Embryonic facial prominence (tissue), 1 donor: Measurements from ENCODE around the gene TBL3.
"Not testable (repeated sequence)": the region's sequence is repeated elsewhere in the genome, so short reads cannot be mapped to it uniquely, and the experiment has no call there.

Experiments used
- DNase-seq: peaks from one replicate; pipeline ENCODE4 v3.0.0-alpha.2; 2016; ENCODE audit errors: extremely low spot score

Gene TBL3

DNA sequence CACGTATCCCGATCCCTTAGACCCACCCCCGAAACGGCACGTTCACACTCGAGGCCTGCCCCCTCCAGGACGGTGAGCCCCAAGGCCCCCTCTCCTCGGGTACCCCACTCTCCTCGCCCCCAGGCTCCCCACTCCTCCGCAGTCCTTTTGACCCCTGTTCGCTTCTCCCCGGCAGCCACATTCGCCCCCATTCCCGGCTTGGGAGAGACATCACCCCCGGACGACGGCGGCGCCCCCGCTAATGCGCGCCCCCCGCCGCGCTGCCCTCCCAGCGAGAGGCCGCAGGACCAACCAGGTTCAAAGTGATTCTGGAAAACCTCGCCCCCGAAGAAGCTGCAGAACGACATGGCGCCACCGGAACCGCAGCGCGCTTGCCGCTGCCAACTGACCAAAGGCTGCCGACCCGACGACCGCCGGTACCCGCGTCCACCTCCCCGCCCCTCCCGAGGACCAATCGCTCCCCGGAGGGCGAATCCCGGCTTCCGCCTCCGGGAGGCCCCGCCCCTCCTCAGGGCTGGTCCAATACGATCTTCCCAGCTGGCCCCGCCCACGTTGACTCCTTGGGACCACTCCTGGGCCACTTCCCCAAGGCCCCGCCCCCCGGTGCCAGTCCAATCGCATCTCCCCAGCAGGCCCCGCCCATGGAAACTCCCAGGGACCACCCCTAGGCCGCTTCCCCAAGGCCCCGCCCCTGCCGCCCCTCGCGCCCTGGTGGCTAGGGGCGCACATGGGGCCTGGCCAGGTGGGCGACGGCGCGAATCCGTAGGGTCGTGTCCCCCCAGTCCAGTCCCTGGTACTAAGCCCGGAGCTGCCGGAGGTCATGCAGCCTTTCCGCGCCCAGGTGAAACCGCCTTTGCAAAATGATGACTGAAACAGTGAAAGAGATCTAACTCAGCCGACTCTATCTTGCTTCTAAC is 28.8 kb upstream of the TBL3 start, which contains the start of gene MSRB1:
Gene MSRB1 (minus strand): TSS at position 390 of the 917 bp plus-strand sequence. CDS start 43 bp downstream, at position 347.
- DNase-seq: peak; percentile 94

DNA sequence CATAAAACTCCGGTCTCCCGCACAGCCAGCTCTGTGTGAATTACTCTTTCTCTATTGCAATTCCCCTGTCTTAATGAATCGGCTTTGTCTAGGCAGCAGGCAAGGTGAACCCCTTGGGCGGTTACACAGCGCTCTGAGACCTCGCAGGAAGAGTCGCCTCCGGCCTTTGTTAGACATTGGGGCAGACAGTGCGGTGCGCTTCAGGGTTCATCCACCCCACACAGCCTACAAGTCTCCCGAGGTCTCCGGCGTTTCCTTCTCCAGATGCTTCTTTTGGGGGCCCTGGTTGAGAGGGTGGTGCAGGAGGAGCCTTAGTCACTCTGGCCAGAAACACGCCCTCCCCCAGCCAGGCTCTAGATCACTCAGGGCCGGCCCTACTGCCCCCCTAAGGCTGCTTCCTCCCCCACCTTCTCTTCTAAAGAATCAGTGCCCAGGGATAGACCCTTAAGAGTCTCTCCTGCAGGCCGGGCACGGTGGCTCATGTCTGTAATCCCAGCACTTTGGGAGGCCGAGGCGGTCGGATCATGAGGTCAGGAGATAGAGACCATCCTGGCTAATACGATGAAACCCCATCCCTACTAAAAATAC is 27.1 kb upstream of the TBL3 start:
- no peak for DNase-seq

DNA sequence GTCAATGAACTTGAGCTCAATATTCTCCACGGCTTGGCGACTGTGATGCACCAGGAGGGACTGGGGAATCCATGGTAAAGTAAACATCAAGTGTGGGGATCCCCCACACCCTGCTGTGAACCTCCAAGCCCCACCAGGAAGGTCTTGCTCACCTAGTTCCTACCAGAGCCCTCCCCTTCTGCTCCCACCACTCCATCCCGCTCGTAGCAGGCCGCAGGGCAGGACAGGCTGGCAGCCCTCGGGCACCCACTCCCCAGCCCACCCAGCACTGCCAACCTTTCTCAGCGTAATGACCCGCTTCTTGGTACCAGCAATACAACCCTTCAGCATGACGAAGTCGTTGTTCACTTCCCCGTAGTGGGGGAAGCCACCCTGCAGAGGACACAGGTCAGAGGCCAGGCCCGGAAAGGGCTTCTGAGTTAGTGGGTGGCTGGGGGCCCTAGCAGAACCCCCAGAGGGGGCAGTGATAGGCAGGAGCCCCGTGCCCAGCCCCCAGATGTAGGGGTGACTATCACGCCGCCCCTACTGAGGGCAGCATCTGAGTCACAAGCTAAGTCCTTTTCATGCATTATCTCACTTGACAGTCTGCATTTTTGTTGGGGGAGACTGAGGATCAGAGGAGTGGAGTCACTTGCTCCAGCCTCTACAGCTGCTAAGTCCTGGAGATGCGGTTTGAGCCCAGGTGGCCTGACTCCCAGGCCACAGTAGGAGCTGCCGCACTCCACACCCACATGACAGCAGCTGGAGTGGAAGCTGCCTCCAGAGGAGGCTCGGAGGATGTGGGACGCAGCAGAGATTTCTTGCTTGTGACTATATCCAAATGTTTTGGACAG is 26.1 kb upstream of the TBL3 start:
- no peak for DNase-seq

DNA sequence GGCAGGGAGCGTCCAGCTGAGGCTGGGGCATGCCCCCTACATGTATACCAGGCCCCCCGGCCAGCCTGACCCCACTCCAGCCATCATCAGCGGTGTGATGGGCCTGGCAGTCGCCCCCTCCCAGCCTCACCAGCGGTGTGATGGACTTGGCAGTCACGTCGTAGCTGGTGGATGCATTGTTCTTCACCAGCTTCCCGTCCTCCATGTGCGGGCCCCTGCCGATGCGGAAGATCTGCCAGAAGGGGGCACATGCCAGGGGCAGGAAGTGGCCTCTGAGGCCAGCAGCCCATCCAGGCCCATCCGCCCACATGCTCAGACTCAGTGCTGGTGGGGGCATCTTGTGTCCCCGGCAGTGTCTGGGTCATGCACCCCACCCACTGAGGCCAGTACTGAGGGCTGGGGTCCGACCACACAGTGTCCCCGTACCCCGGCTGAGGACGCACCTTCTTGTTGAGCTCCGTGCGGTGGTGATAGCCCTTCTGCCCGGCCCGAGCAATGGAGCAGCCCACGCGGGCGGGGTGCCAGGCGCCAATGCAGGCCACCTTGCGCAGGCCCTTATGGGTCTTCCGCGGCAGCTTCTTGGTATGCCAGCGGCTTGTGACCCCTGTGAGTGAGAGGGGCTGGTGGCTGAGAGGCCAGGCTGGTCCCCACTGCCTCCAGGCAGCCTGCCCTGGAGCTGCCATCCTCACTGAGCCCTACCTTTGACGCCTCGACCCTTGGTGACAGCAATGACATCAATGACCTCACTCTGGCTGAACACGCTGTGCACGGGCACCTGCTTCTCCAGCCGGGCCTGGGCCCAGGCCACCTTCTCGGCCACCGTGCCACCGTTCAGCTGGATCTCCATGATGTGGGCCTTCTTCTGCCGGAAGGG is 25.1 kb upstream of the TBL3 start:
- no peak for DNase-seq

DNA sequence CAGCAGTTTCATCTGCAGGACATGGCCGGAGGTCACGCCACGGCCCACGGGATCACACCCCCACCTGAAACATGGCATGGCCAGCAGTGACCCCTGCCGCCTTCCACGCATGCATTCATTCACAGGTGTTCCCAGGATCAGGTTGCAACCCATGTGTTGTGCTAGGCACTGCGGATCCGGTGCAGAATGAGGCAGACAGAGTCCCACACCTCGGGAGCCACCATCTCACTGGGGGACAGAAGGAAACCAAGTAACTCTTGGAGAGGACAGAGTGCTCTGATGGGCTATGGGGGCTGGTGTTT is 24.5 kb upstream of the TBL3 start:
- no peak for DNase-seq

DNA sequence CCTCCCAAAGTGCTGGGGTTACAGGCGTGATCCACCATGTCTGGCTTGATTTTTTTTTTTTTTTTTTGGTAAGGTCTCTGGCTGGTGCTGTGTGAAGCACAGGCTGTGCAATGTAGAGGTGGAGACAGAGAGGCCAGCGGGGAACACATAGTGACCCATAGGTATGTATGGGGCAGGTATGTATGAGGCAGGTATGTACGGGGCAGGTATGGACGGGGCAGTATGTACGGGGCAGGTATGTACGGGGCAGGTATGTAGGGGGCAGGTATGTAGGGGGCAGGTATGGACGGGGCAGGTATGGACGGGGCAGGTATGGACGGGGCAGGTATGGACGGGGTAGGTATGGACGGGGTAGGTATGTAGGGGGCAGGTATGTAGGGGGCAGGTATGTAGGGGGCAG is 22.3 kb upstream of the TBL3 start:
- DNase-seq: no peak

DNA sequence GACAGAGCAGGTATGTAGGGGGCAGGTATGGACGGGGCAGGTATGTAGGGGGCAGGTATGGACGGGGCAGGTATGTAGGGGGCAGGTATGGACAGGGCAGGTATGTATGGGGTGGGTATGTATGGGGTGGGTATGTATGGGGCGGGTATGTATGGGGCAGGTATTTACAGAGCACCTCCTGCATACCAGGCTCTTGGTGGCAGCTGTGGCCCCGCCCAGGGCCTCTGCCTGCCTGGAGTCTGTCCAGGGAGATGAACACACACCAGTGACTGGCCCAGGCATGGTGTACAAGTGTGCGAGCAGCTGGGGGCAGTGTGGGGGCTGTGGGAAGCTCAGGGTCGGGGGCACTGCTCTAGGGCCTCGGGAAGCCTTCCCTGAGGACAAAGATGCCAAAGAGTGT is 21.8 kb upstream of the TBL3 start:
- no peak for DNase-seq

DNA sequence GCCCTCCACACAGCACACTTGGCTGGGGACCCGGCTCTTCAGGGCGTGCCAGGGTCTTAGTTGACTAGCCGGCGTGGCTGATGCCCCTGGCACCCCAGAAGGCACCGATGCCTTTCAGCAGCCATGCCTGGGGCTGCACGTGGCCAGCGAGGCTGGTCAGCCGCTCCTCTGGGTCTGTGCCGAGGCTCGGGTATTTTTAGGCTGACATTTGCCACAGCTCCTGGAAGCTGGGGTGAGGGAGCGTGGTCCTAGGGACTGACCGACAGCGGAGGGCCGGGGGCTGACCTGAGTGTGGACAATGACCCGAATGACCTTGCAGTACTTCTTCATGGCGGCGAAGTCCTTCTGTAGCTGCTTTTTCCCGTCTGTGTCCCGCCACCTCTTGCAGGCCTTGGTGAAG is 21.3 kb upstream of the TBL3 start:
- no peak for DNase-seq

DNA sequence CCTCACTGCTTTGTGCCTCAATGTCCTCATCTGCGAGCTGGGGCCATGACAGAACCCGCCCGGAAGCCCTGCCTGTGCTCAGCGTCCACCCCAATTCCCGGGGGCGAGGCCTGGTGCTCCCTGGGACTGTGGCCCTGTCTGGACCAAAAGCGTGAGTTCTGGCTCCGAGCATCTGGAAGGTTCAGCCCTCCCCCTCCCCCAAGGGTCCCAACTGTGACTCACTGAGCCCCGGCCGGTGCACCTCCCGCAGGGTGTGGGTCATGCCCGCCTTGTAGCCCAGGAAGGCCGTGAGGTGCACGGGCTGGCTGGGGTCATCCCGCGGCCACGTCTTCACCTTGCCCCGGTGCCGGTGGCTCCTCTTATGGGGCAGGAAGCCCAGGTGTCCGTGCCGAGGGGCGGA is 18.1 kb upstream of the TBL3 start:
- no peak for DNase-seq

DNA sequence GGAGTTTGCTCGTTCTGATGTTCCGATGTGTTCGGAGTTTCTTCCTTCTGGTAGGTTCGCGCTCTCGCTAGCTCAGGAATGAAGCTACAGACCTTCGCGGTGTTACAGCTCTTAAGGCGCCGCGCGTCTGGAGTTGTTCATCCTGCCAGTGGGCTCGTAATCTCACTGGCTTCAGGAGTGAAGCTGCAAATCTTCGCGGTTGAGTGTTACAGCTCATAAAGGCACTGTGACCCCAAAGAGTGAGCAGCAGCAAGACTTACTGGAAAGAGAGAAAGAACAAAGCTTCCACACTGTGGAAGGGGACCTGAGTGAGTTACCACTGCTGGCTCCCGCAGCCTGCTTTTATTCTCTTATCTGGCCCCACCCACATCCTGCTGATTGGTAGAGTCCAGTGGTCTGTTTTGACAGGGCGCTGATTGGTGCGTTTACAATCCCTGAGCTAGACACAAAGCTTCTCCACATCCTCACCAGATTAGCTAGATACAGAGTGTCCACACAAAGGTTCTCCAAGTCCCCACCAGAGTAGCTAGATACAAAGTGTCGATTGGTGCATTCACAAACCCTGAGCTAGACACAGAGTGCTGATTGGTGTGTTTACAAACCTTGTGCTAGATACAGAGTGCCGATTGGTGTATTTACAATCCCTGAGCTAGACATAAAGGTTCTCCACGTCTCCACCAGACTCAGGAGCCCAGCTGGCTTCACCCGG is 14.3 kb upstream of the TBL3 start:
- DNase-seq: not testable (repeated sequence)

DNA sequence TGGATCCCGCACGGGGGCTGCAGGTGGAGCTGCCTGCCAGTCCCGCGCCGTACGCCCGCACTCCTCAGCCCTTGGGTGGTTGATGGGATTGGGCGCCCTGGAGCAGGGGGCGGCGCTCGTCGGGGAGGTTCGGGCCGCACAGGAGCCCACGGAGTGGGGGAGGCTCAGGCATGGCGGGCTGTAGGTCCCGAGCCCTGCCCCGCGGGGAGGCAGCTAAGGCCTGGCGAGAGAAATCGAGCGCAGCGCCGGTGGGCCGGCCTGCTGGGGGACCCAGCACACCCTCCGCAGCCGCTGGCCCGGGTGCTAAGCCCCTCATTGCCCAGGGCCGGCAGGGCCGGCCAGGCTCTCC is 13.7 kb upstream of the TBL3 start:
- not testable (repeated sequence) for DNase-seq

DNA sequence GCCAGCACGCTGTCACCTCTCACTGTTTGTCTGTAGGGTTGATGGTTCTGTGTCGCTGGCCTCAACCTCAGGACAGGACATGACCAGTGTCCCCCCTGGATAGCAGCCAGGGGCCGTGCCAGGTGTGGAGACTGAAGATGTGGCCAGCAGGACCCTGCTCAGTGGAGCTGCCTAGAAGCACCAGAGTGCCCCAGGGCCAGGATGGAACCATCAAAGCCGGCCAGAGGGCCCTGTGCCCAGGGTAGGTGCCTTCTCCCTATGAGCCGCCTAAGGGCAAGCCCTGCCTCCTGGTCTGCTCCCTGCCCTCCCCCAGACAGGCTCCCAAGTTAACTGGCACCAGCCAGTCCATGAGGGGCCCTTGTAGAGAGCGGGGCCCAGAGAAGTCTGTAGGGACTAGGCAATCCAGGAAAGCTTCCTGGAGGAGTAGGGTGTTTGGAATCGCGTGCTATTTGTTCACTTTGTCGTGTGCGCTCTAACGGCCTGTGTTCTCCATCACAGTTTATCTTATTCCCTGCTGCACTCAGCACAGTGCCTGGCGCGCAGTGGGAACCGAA is 13.1 kb upstream of the TBL3 start:
- no peak for DNase-seq

DNA sequence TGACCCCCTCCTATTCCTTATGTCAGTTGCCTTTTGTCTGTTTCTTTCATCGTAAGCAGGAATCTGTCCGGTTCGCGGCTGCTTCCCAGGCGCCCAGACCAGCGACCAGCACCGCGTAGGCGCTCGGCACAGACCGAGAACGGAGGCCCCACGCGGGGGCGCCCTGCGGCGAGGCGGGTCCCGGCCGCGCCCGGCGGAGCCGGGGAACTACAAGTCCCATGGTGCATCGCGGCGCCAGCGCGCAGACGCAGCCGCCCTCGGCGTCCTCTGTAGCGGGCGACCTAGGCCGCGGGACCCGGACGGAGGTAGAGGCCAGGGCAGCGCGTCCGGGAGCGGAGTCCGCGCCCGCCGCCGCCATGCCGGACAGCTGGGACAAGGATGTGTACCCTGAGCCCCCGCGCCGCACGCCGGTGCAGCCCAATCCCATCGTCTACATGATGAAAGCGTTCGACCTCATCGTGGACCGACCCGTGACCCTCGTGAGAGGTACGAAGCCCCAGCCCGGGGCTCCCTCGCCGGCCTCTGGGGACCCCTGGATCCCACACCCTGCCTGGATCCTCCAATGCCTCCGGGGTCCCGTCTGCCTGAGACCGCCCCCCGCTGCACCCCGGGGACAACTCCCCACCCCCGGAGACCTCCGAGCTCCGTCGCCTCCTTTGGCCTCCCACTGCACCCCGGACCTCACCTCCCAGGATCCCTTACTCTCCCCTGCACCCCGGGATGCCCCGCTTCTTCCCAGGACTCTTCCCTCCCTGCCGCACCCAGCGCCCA is 12.4 kb upstream of the TBL3 start, which contains the start of gene NDUFB10:
Gene NDUFB10 (plus strand): TSS at position 270 of the 771 bp plus-strand sequence. CDS start 87 bp downstream, at position 357.
- peak; percentile 55 for DNase-seq

DNA sequence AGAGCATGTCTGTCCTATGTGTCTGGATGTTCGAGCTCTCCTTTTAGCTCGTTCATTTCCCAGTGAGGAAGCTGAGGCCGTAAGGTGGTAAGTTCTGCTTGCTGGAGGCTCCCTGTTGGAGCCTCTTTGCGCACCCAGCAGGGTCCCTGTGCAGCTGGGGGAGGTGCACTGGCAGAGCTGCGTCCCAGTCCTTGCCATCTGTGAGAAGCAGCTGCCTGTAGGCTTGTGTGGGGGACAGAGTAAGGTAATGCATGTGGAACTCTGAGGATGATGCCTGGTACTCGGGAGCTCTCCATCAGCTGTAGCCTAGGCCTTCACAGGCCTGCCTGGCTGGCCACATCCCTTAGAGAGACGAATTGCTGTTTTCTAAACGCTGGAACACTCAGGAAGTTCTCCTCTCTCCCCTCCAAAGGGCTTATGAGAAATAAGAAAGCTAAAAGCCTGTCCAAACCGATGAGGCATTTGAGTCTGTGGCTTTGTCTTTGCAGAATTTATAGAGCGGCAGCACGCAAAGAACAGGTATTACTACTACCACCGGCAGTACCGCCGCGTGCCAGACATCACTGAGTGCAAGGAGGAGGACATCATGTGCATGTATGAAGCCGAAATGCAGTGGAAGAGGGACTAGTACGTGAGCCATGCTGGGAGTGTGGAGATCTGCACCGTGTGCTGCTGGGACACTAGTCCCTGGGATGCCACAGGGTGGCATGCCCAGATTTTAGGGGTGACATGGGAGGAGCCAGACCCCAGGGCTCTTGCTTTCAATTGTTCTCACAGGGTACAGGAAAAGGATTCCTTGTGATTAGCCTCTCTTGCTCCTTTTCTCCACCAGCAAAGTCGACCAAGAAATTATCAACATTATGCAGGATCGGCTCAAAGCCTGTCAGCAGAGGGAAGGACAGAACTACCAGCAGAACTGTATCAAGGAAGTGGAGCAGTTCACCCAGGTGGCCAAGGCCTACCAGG is 10.9 kb upstream of the TBL3 start:
- DNase-seq: no peak

DNA sequence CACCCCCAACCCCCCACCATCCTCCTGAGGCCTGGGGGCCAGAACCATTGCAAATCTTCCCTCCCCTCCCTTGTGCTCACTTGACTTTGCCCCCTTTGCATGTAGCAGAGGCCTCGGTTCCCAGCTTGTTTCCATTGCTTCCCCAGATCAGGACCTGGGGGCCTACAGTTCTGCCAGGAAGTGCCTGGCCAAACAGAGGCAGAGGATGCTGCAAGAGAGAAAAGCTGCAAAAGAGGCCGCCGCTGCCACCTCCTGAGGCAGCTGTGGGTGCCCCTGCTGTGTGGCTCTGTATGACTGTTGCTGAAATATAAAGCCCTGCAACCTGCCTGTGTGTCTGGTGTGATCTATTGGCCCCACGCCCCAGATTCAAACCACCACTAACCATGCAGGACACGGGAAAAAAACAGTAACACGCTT is 10.2 kb upstream of the TBL3 start:
- no peak for DNase-seq

DNA sequence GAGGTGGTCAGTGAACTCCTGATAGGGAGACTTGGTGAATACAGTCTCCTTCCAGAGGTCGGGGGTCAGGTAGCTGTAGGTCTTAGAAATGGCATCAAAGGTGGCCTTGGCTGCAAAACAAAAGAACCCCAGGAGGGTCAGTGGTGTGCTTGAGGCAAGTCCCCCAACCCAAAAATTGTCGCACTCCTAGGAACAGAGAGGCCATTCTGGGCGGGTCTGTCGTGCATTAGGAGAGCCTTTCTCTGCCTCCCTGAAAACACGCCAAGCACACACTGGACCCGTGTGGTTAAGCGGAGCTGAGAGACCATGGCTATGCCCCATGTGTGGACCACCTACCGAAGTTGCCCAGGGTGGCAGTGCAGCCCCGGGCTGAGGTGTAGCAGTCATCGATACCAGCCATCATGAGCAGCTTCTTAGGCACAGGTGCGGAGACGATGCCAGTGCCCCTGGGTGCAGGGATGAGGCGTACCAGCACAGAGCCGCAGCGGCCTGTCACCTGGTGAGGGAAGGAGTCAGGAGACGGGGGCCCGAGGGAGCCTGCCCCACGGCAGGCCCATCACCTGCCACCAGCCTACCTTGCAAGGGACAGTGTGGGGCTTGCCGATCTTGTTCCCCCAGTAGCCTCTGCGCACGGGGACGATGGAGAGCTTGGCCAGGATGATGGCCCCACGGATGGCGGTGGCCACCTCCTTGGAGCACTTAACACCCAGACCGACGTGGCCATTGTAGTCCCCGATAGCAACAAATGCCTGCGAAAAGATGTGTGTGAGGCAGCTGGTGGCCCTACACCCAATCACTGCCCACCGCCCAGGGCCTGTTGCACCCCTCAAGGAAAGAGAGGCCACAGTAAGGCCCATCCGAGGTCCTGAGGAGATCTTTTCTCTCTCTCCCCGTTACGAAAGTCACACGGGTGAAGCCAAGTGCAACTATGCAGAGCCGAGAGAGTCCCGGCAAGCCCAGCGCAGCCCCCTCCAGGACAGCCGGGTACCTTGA is 9.4 kb upstream of the TBL3 start:
- not testable (repeated sequence) for DNase-seq

DNA sequence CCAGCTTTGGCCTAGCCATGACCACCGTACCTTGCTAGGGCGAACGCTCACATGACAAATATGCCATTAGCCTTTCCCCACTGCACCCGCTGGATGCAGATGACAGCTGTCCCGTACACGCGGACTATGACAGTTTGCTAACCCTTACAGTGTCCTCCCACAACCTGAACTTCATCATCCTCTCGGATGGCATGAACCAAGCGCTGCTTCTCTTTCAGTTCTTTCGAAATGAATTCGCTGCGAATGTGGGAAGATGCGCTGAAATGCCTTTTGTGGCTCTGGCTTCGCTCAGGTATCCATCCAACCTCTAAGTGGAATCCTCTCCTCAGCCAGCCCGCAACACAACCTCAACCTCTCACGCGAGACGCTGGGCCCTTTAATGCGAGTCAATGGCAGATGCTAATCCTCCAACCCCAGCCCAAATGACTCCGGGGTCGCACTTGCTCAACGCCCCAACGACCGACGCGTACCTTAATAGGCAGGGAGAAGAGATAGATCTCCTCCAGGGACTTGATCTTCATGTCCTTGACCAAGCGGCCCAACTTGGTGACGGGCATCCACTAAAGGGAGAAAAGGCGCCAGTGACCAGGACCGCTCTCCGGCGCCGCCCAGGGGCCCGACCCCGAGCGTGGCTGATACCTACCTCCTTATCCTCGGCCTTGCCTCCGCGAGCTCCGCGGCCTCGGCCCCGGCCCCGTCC is 7.9 kb upstream of the TBL3 start:
- DNase-seq: no peak
